GM19455 (cell line): ENCODE results near the gene RCE1.

Source experiments
- ATAC-seq: cut with Tn5 transposase; IDR thresholded peaks from one replicate; pipeline ENCODE4 v1.9.1; 2021; ENCODE audit not compliant: unreplicated experiment

RCE1 gene

DNA sequence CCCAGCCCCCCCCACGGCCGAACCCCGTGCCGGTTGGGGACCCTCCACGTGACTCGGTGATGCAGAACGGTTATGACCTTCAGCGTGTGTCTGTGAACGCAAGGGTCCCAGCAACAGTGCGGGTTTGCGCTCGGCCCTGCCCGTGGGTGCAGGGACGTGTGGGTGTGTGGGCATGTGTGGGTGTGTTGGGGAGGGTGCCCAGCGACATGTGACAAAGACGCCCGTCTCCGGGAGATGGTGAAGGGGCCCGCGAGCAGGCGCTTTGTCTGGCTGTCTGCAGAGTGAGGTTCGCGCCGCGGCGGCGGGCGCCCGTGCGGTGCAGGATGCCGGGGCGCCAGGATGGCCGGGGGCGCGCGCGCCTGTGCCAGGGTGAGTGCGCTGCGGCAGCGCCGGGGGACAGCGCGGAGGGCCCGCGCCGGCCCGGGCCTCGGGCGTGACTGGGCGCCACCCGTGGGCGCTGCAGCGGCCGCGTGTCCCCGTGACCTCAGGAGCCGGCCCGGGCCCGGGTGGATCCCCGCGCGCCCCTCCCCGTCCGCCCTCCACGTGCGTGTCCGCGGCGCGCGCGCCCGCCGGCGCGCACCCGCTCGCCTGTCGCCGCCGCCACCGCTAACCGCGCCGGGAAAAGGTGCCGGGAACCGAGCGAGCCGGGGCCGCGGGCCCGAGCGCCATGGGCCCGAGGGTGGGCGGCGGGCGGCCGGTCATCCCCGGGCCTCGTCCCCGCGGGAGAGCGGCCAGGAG is 13.4 kb downstream of the RCE1 start, which contains the start of gene LRFN4:
Gene LRFN4 (plus strand): TSS at position 569 of the 738 bp plus-strand sequence. CDS start 681 bp downstream, outside the sequence.
- peak; percentile 34 for ATAC-seq

DNA sequence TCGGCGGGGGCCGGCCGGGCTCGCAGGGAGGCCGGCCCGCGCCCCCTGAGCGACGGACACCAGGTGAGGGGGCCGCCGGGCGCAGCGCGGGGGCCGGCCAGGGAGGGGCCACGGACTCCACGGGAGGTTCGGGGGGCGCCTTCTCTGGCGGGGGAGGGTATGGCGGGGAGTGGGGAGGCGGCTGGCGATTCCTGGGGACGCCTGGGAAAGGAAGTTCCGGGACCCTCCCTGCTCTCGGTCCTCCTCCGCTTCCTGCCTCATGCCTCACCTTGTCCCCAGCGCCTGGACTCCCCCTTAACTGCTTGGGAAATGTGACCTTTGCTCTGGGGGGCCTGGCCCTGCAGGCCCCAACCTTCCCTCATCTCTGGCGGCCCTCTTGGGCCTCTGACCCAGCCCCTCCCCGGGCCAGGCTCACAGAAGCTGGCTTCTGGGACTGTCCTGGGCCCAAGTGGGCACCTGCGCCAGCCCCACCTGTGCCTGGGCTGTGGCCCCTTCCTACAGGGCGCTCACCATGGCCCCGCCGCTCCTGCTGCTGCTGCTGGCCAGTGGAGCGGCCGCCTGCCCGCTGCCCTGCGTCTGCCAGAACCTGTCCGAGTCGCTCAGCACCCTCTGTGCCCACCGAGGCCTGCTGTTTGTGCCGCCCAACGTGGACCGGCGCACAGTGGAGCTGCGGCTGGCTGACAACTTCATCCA is 14.1 kb downstream of the RCE1 start:
- ATAC-seq = no peak

DNA sequence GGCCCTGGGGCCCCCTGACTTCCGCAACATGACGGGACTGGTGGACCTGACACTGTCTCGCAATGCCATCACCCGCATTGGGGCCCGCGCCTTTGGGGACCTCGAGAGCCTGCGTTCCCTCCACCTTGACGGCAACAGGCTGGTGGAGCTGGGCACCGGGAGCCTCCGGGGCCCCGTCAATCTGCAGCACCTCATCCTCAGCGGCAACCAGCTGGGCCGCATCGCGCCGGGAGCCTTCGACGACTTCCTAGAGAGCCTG is 14.6 kb downstream of the RCE1 start:
- no peak for ATAC-seq

DNA sequence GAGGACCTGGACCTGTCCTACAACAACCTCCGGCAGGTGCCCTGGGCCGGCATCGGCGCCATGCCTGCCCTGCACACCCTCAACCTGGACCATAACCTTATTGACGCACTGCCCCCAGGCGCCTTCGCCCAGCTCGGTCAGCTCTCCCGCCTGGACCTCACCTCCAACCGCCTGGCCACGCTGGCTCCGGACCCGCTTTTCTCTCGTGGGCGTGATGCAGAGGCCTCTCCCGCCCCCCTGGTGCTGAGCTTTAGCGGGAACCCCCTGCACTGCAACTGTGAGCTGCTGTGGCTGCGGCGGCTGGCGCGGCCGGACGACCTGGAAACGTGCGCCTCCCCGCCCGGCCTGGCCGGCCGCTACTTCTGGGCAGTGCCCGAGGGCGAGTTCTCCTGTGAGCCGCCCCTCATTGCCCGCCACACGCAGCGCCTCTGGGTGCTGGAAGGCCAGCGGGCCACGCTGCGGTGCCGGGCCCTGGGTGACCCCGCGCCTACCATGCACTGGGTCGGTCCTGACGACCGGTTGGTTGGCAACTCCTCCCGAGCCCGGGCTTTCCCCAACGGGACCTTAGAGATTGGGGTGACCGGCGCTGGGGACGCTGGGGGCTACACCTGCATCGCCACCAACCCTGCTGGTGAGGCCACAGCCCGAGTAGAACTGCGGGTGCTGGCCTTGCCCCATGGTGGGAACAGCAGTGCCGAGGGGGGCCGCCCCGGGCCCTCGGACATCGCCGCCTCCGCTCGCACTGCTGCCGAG is 15.1 kb downstream of the RCE1 start:
- ATAC-seq = no peak

DNA sequence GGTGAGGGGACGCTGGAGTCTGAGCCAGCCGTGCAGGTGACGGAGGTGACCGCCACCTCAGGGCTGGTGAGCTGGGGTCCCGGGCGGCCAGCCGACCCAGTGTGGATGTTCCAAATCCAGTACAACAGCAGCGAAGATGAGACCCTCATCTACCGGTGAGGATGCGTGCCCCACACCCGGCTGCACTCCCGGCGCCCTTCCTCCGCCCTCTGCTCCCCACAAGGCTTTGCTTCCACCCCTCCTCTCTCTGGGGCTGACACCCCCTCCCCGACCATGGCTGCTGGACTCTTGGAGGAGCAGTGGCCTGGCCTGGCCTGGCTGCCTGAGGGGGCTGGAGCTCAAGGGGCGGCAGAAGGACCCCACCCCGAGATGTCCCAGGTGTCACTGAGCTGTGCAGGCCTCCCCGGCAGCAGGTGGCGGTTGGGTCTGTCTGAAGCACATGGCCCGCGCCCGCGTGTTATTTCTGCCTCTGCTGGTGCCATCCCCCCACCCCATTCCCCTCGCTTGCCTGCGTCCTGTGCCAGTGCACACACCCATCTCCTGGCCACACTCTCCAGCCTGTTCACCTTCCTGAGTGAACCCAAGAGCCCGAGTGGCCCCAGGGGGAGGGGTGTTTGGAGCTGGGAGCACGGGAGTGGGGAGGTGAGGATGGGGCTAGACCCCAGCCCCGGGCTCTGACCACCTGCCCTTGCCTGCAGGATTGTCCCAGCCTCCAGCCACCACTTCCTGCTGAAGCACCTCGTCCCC is 15.9 kb downstream of the RCE1 start:
- no peak for ATAC-seq

DNA sequence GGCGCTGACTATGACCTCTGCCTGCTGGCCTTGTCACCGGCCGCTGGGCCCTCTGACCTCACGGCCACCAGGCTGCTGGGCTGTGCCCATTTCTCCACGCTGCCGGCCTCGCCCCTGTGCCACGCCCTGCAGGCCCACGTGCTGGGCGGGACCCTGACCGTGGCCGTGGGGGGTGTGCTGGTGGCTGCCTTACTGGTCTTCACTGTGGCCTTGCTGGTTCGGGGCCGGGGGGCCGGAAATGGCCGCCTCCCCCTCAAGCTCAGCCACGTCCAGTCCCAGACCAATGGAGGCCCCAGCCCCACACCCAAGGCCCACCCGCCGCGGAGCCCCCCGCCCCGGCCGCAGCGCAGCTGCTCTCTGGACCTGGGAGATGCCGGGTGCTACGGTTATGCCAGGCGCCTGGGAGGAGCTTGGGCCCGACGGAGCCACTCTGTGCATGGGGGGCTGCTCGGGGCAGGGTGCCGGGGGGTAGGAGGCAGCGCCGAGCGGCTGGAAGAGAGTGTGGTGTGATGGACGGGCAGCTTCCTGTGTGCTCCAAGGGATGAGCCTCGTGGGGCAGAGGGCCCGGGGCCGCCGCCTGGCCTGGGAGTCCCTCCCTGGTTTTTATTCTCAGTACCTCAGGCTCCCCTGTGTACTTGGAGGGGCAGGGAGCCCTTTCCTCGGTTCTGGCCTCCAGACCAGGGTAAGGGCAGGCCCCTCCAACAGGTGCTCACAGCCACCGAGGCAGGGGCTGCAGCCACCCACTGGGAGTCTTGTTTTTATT is 16.6 kb downstream of the RCE1 start:
- no peak for ATAC-seq

DNA sequence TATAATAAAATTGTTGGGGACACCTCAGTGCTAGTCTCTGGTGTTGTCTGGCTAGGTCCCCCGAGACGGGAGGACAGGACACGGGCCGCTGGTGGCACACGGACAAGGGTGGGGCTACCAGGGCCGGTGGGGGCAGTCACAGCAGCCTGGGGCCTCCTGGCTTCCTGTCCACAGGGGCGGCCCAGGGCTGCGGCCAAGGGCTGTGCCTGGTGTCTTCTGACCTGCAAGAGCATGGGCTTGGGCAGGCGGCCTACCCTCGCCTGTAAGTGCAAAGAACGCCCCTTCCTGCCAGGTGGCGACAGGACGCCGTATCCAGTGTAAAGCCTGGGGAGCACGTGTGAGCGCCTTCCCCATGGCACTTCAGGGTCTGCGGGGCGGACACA is 17.2 kb downstream of the RCE1 start:
- no peak for ATAC-seq

DNA sequence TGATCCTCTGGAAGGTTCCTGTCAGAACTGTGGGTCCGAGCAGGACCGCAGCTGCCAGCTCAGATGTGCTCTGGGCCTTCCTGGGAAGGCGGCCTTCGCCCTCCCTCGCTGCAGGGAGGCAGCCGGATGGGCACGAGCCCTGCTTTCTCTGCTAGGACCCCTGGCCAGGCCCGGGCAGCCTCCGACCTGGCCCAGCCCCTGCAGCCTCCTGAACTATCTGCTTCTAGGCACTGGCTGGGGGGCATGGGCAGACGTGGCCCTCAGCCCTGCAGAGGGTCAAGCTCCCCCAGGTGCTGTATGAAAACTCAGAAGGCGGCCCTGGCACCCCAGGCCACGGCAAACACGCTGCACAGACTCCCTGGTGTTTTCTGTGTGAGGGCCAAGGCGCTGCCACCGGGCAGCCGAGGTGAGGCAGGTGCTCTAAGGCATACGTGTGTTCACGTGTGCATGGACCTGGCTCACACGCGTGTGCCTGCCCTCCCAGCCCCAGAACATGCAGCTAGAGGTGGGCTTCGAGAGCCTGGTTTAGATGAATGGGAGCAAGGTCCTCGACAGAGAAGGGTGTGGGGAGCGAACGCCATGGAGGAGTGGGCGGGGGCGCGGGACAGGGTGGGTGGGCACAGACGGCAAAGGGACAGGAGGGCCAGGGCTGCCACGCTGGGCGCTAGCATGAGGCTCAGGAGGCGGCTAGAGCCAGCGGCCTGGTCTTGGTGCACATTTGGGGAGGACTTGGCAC is 18.0 kb downstream of the RCE1 start:
- no peak for ATAC-seq

DNA sequence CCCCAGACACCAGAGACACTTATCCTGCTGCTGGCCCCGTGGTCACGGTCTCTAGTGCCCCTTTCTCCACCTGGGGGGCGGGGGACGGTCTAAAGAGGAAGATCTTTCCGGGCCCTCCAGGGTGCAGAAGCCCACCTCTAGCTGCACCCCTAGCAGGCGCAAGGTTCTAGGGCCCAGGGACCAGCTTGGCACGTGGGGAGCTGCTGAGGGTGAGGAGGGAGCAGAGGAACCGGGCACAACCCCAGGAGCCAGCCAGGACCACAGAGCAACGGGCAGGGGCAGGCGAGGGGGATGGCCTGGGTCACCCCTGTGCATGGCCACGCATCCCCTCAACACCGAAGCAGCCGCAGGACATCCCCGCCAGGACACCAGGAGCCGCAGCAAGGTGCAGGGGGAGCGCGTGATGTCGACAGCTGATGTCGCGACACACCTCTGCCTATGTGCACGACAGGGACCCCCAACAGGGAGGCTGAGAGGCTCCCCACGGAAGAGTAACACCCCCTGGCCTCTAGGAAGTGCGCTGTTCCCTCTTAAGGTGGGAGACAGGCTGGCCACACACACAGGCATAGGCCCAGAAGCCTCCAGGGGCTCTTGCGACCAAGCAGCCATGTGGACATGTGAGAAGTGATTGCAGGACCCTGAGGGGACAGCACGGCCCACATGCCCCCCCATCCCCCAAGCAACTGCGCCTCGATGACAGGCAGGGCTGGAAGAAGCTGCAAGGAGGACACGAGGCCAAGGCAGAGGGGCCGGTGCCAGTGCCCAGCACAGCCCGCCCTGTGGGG is 18.7 kb downstream of the RCE1 start:
- no peak for ATAC-seq

DNA sequence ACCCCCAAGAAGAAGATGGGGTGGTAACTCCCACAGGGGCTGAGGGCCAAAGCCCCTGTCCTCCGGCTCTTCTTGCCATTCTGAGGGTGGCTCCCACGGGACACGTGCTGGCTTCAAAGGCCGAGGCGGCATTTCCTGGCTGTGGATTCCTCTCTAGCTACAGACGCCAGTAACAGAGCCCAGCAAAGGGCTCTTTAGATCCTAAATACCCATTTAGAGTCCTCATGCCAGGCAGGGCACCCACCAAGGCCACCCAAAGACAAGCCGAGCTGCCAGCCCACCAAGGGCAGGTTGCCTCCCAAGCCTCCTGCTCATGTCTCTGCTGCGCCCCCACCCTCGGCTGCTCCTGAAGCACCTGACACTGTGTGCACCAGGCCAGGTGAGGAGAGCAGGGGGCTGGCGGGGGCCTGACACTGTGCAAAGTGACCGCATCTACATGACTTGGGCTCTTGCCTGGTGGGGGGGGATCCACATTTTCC is 19.4 kb downstream of the RCE1 start:
- ATAC-seq = no peak

DNA sequence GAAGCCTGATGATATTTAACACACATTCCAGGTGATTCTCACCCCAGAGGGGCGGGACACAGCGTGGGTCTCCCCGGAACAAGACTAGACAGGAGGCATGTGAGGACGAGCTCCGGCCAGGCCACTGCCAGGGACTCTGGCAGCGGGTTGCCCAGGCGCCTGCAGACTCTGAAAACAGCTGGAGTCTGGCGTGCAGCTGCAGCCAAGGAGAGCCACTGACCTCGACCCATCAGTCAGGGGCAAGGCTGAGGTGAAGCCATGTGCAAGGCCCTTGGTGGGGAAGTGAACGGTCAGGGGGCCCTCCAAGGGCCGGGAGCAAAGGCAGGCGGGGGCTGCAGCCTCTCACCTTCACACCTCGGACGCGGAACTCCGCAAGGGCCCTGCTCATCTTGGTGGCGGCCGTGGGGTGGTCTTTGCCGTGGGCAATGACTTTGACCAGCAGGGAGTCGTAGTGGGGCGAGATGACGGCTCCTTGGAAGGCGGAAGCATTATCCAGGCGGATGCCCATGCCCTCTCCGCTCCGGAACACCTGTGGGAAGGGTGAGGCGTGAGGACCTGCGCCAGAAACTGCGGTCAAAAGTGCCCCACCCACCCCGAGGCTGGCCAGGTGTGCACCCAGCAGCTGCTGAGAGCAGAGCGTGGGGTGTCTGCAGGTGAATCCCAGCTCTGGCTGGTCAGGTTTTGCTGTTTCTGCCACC is 20.3 kb downstream of the RCE1 start:
- ATAC-seq = no peak

DNA sequence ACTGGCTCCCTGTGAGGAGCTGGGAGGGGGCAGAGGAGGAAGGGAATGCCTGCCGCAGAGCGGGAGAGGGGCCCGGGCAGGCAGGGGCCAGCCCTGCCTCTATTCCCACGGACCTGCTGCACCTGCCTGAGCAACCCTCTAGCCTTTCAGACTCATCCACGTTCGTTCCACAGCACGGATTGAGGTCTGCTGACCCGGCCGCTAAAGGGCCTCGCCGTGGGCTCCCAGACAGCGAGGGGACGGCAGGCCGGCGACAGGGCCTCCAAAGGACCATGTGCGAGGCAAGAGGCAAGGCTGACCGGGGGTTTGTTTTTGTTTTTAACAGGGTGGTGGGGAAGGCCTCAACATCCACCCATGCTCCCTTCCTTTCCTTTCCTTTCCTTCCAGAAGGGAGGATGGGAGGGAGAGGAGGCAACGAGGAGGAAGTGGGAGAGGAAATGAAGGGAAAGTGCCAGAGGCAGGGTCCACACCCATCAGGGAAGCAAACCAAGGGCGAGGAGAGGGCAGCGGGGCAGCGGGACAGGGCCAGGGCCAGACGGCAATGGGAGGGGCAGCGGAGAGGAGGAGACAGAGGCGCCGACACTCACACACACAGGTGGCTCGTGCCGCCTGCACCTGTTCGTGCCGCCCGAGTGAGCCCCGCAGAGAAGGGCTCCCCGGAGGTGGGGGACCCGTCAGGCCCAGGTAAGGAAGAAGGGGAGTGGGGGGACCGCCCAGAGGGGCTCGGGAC is 21.1 kb downstream of the RCE1 start:
- no peak for ATAC-seq

DNA sequence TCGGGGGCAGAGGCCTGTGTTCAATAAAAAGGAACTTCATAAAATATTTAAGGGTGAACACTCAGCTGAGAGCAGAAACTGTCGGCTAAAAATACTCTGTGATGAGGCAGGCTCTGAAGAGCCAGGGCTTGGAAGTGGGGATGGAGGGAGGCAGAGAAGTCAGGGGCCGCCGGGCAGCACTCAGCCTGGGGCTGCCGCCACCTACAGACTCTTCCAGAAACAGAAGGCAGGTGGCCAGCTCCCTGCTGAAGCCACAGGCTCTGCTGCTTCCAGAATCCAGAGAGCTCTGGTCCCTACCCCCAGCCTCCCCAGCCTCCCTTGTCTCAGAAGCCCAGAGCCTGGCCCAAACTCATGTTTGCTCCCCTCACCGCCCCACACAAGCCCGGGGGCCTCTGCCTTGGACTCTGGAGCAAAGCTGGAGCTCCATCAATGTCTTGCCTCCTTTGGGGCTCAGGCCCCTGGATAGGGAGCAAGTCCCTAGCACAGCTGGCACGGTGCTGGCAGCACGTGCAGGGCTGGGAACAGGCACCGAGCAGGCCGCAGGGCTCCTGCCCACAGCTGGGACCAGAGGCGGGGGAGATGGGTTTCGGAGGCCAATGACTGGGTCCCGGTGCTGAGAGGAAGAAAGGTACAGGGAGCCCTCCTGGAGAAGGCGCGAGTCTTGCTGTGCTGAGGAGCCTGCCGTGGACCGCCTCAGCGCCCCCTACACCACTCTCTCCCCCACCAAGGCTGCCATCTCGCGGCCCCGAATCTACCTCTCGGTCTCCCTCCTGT is 21.9 kb downstream of the RCE1 start:
- no peak for ATAC-seq

DNA sequence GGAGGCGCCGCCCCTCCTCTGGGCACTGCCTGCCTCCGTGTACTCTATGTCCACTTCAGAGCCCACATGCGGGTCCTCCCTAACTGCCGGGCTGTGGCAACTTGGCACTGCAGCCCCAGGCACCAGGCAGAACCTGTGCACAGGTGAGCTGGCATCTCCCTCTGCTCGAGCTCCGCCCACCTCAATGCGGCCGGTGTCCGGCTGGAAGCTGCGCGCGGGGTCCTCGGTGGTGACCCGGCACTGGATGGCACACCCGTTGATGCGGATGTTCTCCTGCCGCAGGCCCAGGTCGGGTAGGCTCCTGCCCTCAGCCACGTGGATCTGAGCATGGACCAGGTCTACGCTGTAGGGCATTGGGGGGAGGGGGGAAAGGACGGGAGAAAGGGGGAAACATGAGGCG is 22.8 kb downstream of the RCE1 start:
- no peak for ATAC-seq

DNA sequence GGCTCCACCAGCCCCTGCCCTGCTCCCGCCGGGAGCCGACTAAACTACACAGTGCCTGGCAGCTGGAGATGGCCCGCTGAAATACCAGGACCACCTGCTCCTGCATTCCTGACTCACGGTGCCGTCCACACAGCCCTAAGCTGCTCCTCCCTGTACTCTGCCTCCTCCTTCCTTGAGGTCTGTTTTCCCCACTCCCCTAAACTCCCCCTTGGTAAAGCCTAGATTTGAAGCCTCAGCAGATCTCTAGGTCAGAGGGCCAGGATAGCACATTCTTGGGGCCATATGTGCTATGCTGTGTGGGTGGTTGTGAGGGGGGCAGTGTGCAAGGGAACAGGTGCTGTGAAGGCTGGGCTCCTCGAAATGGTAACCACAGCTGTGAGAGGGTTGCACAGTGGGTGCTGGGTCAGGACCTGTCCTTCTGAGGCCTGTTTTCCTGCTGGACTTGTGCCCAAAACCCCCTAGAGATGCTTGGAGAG is 23.3 kb downstream of the RCE1 start:
- ATAC-seq = no peak

DNA sequence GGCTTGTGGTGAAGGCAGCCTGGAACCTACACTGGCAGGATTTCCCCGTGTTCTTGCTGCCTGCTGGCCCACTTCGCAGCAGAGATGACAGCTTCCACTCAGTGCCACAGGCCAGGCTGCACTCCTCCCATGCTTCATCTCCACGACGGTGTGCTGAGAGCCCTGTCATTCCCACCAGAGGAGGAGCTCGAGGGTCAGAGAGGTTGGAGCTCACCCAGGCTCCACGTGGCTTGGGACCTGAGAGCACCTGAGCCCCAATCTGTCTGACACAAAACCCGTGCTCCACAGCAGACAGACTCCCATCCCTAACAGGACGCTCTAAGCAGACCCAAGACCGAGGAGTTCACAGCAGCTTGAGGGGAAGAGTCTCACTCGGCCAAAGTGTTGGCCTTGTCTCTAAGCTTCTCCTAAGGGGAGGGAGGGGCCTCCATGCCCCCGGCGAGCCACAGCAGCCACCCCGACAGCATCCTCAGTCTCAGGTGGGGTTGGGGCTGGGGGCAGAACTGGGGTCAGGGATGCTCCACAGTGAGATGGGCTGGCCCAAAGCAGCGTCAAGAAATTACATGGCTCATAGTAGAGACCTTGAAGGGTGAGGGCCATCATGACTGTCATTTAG is 24.3 kb downstream of the RCE1 start:
- no peak for ATAC-seq
